Lower leg skin (tissue), 4 donors: ENCODE data around the gene KTN1. TPM values are rescaled to one million over a fixed set of nuclear protein-coding genes. Genes with fewer than 3 reads are reported as not detected.

Source experiments
- DNase-seq, 2 donors: peaks; one replicate each; pipeline ENCODE4 v3.0.0-alpha.2; 2019; ENCODE audit warnings: low spot score in 2 of 2
- H3K4me3 ChIP-seq: fragments of 200-600 bp; sonication (generic); 2 replicates; pipeline ENCODE4 v1.5.1; 2017; ENCODE audit warnings: mild to moderate bottlenecking, low read depth; ENCODE audit not compliant: poor library complexity, severe bottlenecking
- CTCF ChIP-seq, 3 donors: fragments of 450-650 bp; IDR thresholded peaks; one replicate each; pipeline ENCODE4 v1.5.1; 2016; ENCODE audit warnings: antibody characterized with exemption in 3 of 3, mild to moderate bottlenecking in 3 of 3, moderate library complexity in 2 of 3
- POLR2A ChIP-seq, 2 donors: fragments of 450-650 bp; IDR thresholded peaks; one replicate each; pipeline ENCODE4 v1.6.1; 2016 to 2017; ENCODE audit warnings: antibody characterized with exemption in 2 of 2, mild to moderate bottlenecking in 1 of 2, moderate library complexity in 1 of 2
- WGBS, 2 donors: methylation state at CpG; one replicate each; pipeline ENCODE4 v1.1.5; 2018; 5-methylcytosine and 5-hydroxymethylcytosine counted together
- intact Hi-C: fragments of 100-400 bp; cut with DNase I; formaldehyde crosslinking; loops from one replicate; pipeline ENCODE4 v1.15.0; 2023; ENCODE audit warnings: low total_unique reads
- total RNA-seq, 4 donors: library from RNA; depleted of rRNA; stranded (reverse); fragments of >200 nt; gene quantifications; one replicate each; pipeline ENCODE4 v1.1.0, GENCODE V29; 2016

Gene KTN1
- total RNA-seq, 4 donors from 2014 or later: 97.7 to 117 (median 106) TPM

- no peak for DNase-seq
- WGBS, 2 donors: 60 to 66% methylated on average over 8 of the region's 8 CpGs
- TF ChIP-seq CTCF (IDR thresholded peaks at IDR 0.05) (no peak), POLR2A (IDR thresholded peaks at IDR 0.05) (no peak)
- intact Hi-C loops: no loop called here
- no peak overlapping the region for H3K4me3 ChIP-seq
Measured at GRCh38 chr14:55578511-55578910, 1.5 kb upstream of the KTN1 start.

GRCh38 chr14:55580470-55581341 is 699 bp downstream of the KTN1 start:
- WGBS, 2 donors: 1% methylated on average over 18 to 39 of the region's 84 CpGs
- intact Hi-C loops: no loop called here

GRCh38 chr14:55581342-55581771 is 1.4 kb downstream of the KTN1 start:
- no peak for DNase-seq
- WGBS, 2 donors: 16% methylated on average over 6 of the region's 6 CpGs
- no peak for TF ChIP-seq CTCF (IDR thresholded peaks at IDR 0.05)
- TF ChIP-seq POLR2A (IDR thresholded peaks at IDR 0.05): no peak
- intact Hi-C loops: no loop called here
- peak overlapping the region; percentile 95 for H3K4me3 ChIP-seq

More at GRCh38 chr14:55580470-55581341, 699 bp downstream of the KTN1 start:
- DNase-seq: peak; percentile 30 to 88
- no peak for TF ChIP-seq POLR2A (IDR thresholded peaks at IDR 0.05)
- TF ChIP-seq CTCF (IDR thresholded peaks at IDR 0.05): no peak
- peak overlapping the region; percentile 95 for H3K4me3 ChIP-seq

GRCh38 chr14:55582746-55583145 is 2.7 kb downstream of the KTN1 start:
- intact Hi-C loops: no loop called here
- TF ChIP-seq POLR2A (IDR thresholded peaks at IDR 0.05) (no peak), CTCF (IDR thresholded peaks at IDR 0.05) (no peak)
- H3K4me3 ChIP-seq: no peak overlapping the region
- WGBS, 2 donors: 29 to 42% methylated on average over 2 of the region's 2 CpGs
- DNase-seq: no peak

- no peak overlapping the region for H3K4me3 ChIP-seq
- DNase-seq: no peak
- intact Hi-C loops: no loop called here
- TF ChIP-seq CTCF (IDR thresholded peaks at IDR 0.05) (no peak), POLR2A (IDR thresholded peaks at IDR 0.05) (no peak)
- 48 to 51% methylated on average over 2 of the region's 2 CpGs for WGBS, 2 donors
Measured at GRCh38 chr14:55583942-55584468, 4.0 kb downstream of the KTN1 start.
